GM12873 (cell line): ENCODE results near the gene DYNLT3.

Experiments
- CTCF ChIP-seq: IDR thresholded peaks from 2 replicates; pipeline ENCODE4 v1.5.1; 2012; ENCODE audit warnings: low read depth, mild to moderate bottlenecking, moderate library complexity, low read length, control low read depth; ENCODE audit not compliant: insufficient read depth; ENCODE audit errors: missing control alignments

Gene DYNLT3

GRCh38 chrX:37846934-37847732 lies at the start of gene DYNLT3:
DYNLT3 (minus strand) TSS chrX:37847571; CDS start chrX:37847510, 61 bp downstream.
- TF ChIP-seq CTCF: no peak

- no peak for TF ChIP-seq CTCF
Observed at GRCh38 chrX:37896511-37896890, 49.1 kb upstream of the DYNLT3 start.

- TF ChIP-seq CTCF: no peak
Observed at GRCh38 chrX:37895795-37896510, 48.6 kb upstream of the DYNLT3 start.

GRCh38 chrX:37894725-37895124 lies 47.4 kb upstream of the DYNLT3 start:
- TF ChIP-seq CTCF: no peak

GRCh38 chrX:37888010-37888409 lies 40.6 kb upstream of the DYNLT3 start:
- no peak for TF ChIP-seq CTCF

- no peak for TF ChIP-seq CTCF
Observed at GRCh38 chrX:37887347-37887746, 40.0 kb upstream of the DYNLT3 start.

GRCh38 chrX:37883196-37883595 lies 35.8 kb upstream of the DYNLT3 start:
- TF ChIP-seq CTCF: no peak
